GM18907 (cell line): ENCODE measurements around the gene GIGYF2.

Source experiments
- ATAC-seq: cut with Tn5 transposase; IDR thresholded peaks from one replicate; pipeline ENCODE4 v1.9.1; 2021; ENCODE audit warnings: mild to moderate bottlenecking, moderate library complexity; ENCODE audit not compliant: unreplicated experiment

GIGYF2 gene

GRCh38 chr2:232888839-232889529 lies 191.9 kb downstream of the GIGYF2 start:
- ATAC-seq = no peak

- no peak for ATAC-seq
Measured at GRCh38 chr2:232889876-232890401, 192.8 kb downstream of the GIGYF2 start.

- ATAC-seq = no peak
Measured at GRCh38 chr2:232890536-232890895, 193.4 kb downstream of the GIGYF2 start.

- no peak for ATAC-seq
Measured at GRCh38 chr2:232890896-232891601, 193.9 kb downstream of the GIGYF2 start.

GRCh38 chr2:232891621-232892071 lies 194.5 kb downstream of the GIGYF2 start:
- ATAC-seq = no peak

GRCh38 chr2:232892221-232892620 lies 195.1 kb downstream of the GIGYF2 start:
- ATAC-seq = no peak

- no peak for ATAC-seq
Measured at GRCh38 chr2:232892843-232893242, 195.7 kb downstream of the GIGYF2 start.

- no peak for ATAC-seq
Measured at GRCh38 chr2:232893834-232894233, 196.7 kb downstream of the GIGYF2 start.

- ATAC-seq = no peak
Measured at GRCh38 chr2:232894251-232894650, 197.1 kb downstream of the GIGYF2 start.

- ATAC-seq = no peak
Measured at GRCh38 chr2:232894746-232895145, 197.6 kb downstream of the GIGYF2 start.

GRCh38 chr2:232896111-232896510 lies 199.0 kb downstream of the GIGYF2 start:
- ATAC-seq = no peak

GRCh38 chr2:232896720-232897597 lies 199.8 kb downstream of the GIGYF2 start:
- no peak for ATAC-seq

- no peak for ATAC-seq
Measured at GRCh38 chr2:232897598-232898408, 200.7 kb downstream of the GIGYF2 start.

GRCh38 chr2:232898592-232899543 lies 201.7 kb downstream of the GIGYF2 start:
- ATAC-seq = no peak

GRCh38 chr2:232900811-232901735 lies 203.9 kb downstream of the GIGYF2 start:
- ATAC-seq = no peak

GRCh38 chr2:232901736-232902578 lies 204.8 kb downstream of the GIGYF2 start:
- no peak for ATAC-seq

- no peak for ATAC-seq
Measured at GRCh38 chr2:232903989-232904388, 206.9 kb downstream of the GIGYF2 start.
